ENCODE measurements around the gene RNF213. TPM values are rescaled to one million over a fixed set of nuclear protein-coding genes. Genes with fewer than 3 reads are reported as not detected.

The RNF213 gene
- total RNA-seq, 1 experiment from 2014 or later = 44.5 TPM

GRCh38 chr17:80388175-80388574, 127.5 kb downstream of the RNF213 start:
- no peak overlapping the region for H3K9ac ChIP-seq (ENCODE audit: low read length)
- no peaks in the 10 kb centered on the region for H3K4me1 ChIP-seq (ENCODE audit: control insufficient read depth in 1 of 2, insufficient read depth in 2 of 2, low read length in 2 of 2)
- H3K4me2 ChIP-seq (ENCODE audit: low read length) = no peak overlapping the region
- no peaks in the 10 kb centered on the region for H3K27me3 ChIP-seq (ENCODE audit: insufficient read depth, low read length)
- DNase-seq (ENCODE audit: low read depth, low spot score) = no peak
- CTCF ChIA-PET = no interaction called here
- H3K27ac ChIP-seq (ENCODE audit: low read depth, low read length) = no peak overlapping the region
- RAD21 ChIA-PET (ENCODE audit: low non-redundant PET in 1 of 2, low total read pairs in 2 of 2, uncharacterized antibody in 2 of 2, unreplicated experiment in 2 of 2) = no interaction called here
- intact Hi-C loops (cut with micrococcal nuclease) = no loop called here
- peak; percentile 68 for ATAC-seq
- no peaks in the 10 kb centered on the region for H3K79me2 ChIP-seq (ENCODE audit: insufficient read depth, low read length)
- no peaks in the 10 kb centered on the region for H3K9me2 ChIP-seq (ENCODE audit: insufficient read depth)
- POLR2A ChIA-PET = no interaction called here
- no peak overlapping the region for H3K4me3 ChIP-seq (replicated peaks in 1 of 2; ENCODE audit: low read depth in 1 of 2, low read length in 2 of 2)
- H3K9me3 ChIP-seq (ENCODE audit: control insufficient read depth in 1 of 2, insufficient read depth in 1 of 2, low read depth in 1 of 2, low read length in 2 of 2) = no peaks in the 10 kb centered on the region
- peaks cover 5 to 6% of the 10 kb centered on the region in 2 experiments; a peak in 2 of 4 replicates for H3K36me3 ChIP-seq (ENCODE audit: control insufficient read depth in 1 of 2, insufficient read depth in 2 of 2, low read length in 2 of 2)
- no peaks in the 10 kb centered on the region for H4K20me1 ChIP-seq (ENCODE audit: insufficient read depth)
- BruUV-seq (replicated peaks) = no TSS peak
- TF ChIP-seq CTCF (IDR thresholded peaks at IDR 0.05 in 2 of 3, conservative IDR thresholded peaks at IDR 0.05 in 1 of 3; ENCODE audit: borderline replicate concordance in 1 of 3, insufficient read depth in 1 of 3, low read depth in 2 of 3, low read length in 2 of 3) (peak; percentile 13 to 42 (median 27); a peak in 3 of 6 replicates), RAD21 (IDR thresholded peaks at IDR 0.05; ENCODE audit: low read depth) (peak; percentile 16; the same call in 1 of the 2 replicates), SRF (IDR thresholded peaks at IDR 0.05; ENCODE audit: low read depth) (no peak)
- H2AFZ ChIP-seq (ENCODE audit: low read depth, low read length, poor library complexity, severe bottlenecking) = no peak overlapping the region

GRCh38 chr17:80388601-80389000, 127.9 kb downstream of the RNF213 start:
- H4K20me1 ChIP-seq (ENCODE audit: insufficient read depth) = no peaks in the 10 kb centered on the region
- no peaks in the 10 kb centered on the region for H3K9me2 ChIP-seq (ENCODE audit: insufficient read depth)
- intact Hi-C loops (cut with micrococcal nuclease) = no loop called here
- RAD21 ChIA-PET (ENCODE audit: low non-redundant PET in 1 of 2, low total read pairs in 2 of 2, uncharacterized antibody in 2 of 2, unreplicated experiment in 2 of 2) = no interaction called here
- H2AFZ ChIP-seq (ENCODE audit: low read depth, low read length, poor library complexity, severe bottlenecking) = no peak overlapping the region
- no peak overlapping the region for H3K4me3 ChIP-seq (replicated peaks in 1 of 2; ENCODE audit: low read depth in 1 of 2, low read length in 2 of 2)
- H3K4me1 ChIP-seq (ENCODE audit: control insufficient read depth in 1 of 2, insufficient read depth in 2 of 2, low read length in 2 of 2) = no peaks in the 10 kb centered on the region
- H3K36me3 ChIP-seq (ENCODE audit: control insufficient read depth in 1 of 2, insufficient read depth in 2 of 2, low read length in 2 of 2) = peaks cover 5 to 6% of the 10 kb centered on the region in 2 experiments; a peak in 2 of 4 replicates
- DNase-seq (ENCODE audit: low read depth, low spot score) (no peak), ATAC-seq (no peak)
- no peaks in the 10 kb centered on the region for H3K9me3 ChIP-seq (ENCODE audit: control insufficient read depth in 1 of 2, insufficient read depth in 1 of 2, low read depth in 1 of 2, low read length in 2 of 2)
- POLR2A ChIA-PET = no interaction called here
- H3K9ac ChIP-seq (ENCODE audit: low read length) = no peak overlapping the region
- no peaks in the 10 kb centered on the region for H3K79me2 ChIP-seq (ENCODE audit: insufficient read depth, low read length)
- no peaks in the 10 kb centered on the region for H3K27me3 ChIP-seq (ENCODE audit: insufficient read depth, low read length)
- H3K4me2 ChIP-seq (ENCODE audit: low read length) = no peak overlapping the region
- CTCF ChIA-PET = no interaction called here
- no TSS peak for BruUV-seq (replicated peaks)
- H3K27ac ChIP-seq (ENCODE audit: low read depth, low read length) = no peak overlapping the region
- TF ChIP-seq POLR2A (IDR thresholded peaks at IDR 0.05; ENCODE audit: borderline replicate concordance, extremely low read depth, insufficient read depth, insufficient read length) (no peak), POLR2AphosphoS5 (IDR thresholded peaks at IDR 0.05; ENCODE audit: low read depth, low read length) (no peak), JUND (IDR thresholded peaks at IDR 0.05) (no peak), EZH2 (IDR thresholded peaks at IDR 0.05) (no peak), SRF (IDR thresholded peaks at IDR 0.05; ENCODE audit: low read depth) (no peak), YY1 (IDR thresholded peaks at IDR 0.05; ENCODE audit: extremely low read depth, insufficient replicate concordance, low read depth, low read length) (no peak), CBX3 (IDR thresholded peaks at IDR 0.05; ENCODE audit: low read depth) (no peak), EGR1 (IDR thresholded peaks at IDR 0.05; ENCODE audit: low read depth) (no peak), SIN3A (IDR thresholded peaks at IDR 0.05; ENCODE audit: low read depth) (no peak), EZH2phosphoT487 (IDR thresholded peaks at IDR 0.05; ENCODE audit: borderline replicate concordance) (no peak), CEBPB (IDR thresholded peaks at IDR 0.05; ENCODE audit: low read depth) (no peak)
- TF ChIP-seq, protein P1, sequence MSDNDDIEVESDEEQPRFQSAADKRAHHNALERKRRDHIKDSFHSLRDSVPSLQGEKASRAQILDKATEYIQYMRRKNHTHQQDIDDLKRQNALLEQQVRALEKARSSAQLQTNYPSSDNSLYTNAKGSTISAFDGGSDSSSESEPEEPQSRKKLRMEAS (IDR thresholded peaks at IDR 0.05) = no peak
- TF ChIP-seq, protein P2, sequence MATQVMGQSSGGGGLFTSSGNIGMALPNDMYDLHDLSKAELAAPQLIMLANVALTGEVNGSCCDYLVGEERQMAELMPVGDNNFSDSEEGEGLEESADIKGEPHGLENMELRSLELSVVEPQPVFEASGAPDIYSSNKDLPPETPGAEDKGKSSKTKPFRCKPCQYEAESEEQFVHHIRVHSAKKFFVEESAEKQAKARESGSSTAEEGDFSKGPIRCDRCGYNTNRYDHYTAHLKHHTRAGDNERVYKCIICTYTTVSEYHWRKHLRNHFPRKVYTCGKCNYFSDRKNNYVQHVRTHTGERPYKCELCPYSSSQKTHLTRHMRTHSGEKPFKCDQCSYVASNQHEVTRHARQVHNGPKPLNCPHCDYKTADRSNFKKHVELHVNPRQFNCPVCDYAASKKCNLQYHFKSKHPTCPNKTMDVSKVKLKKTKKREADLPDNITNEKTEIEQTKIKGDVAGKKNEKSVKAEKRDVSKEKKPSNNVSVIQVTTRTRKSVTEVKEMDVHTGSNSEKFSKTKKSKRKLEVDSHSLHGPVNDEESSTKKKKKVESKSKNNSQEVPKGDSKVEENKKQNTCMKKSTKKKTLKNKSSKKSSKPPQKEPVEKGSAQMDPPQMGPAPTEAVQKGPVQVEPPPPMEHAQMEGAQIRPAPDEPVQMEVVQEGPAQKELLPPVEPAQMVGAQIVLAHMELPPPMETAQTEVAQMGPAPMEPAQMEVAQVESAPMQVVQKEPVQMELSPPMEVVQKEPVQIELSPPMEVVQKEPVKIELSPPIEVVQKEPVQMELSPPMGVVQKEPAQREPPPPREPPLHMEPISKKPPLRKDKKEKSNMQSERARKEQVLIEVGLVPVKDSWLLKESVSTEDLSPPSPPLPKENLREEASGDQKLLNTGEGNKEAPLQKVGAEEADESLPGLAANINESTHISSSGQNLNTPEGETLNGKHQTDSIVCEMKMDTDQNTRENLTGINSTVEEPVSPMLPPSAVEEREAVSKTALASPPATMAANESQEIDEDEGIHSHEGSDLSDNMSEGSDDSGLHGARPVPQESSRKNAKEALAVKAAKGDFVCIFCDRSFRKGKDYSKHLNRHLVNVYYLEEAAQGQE (IDR thresholded peaks at IDR 0.05; ENCODE audit: low read depth) = no peak
